H1 (cell line): ENCODE measurements around the gene HPD. TPM values are rescaled to one million over a fixed set of nuclear protein-coding genes. Genes with fewer than 3 reads are reported as not detected.
"Not testable (repeated sequence)": the region's sequence is repeated elsewhere in the genome, so short reads cannot be mapped to it uniquely, and the experiment has no call there.

Experiments used
- CTCF ChIA-PET: fragments of 300-600 bp; sonication (Branson Sonifier 250); formaldehyde crosslinking; loops from one replicate; lab custom pipeline; 2021; ENCODE audit not compliant: partially characterized antibody; lab: Charles Lee
- POLR2A ChIA-PET: fragments of 300-600 bp; sonication (Branson Sonifier 250); formaldehyde crosslinking; loops from one replicate; lab custom pipeline; 2021; ENCODE audit warnings: inconsistent platforms; ENCODE audit not compliant: partially characterized antibody; lab: Charles Lee
- DNase-seq, 2 experiments: peaks; one replicate each; pipeline versions ENCODE4 v3.0.0 to v3.0.0-alpha.2; 2010 to 2022; ENCODE audit warnings: low spot score in 2 of 2, low read depth in 1 of 2, mixed read lengths in 1 of 2
- FAIRE-seq: peaks from 2 replicates; lab custom pipeline; 2011; peaks lifted over from hg19 to GRCh38; lab: Jason Lieb, UNC
- H2AFZ ChIP-seq: 2 replicates; pipeline ENCODE4 v1.8.1; 2012; ENCODE audit warnings: low read length, inconsistent platforms
- H2AK5ac ChIP-seq: 2 replicates; pipeline ENCODE4 v1.6.1; 2013; ENCODE audit warnings: low read depth, low read length
- H2BK120ac ChIP-seq: replicated peaks from 2 replicates; pipeline ENCODE3; 2013; ENCODE audit warnings: low read depth, low read length, inconsistent platforms
- H2BK12ac ChIP-seq: 2 replicates; pipeline ENCODE4 v1.6.1; 2013; ENCODE audit warnings: low read depth, low read length
- H2BK15ac ChIP-seq: 2 replicates; pipeline ENCODE4 v1.6.1; 2013; ENCODE audit warnings: low read length
- H2BK20ac ChIP-seq: 2 replicates; pipeline ENCODE4 v1.6.1; 2013; ENCODE audit warnings: low read length
- H2BK5ac ChIP-seq: 2 replicates; pipeline ENCODE4 v1.6.1; 2013; ENCODE audit warnings: low read depth, low read length
- H3K14ac ChIP-seq: 2 replicates; pipeline ENCODE4 v1.6.1; 2013; ENCODE audit warnings: inconsistent platforms; ENCODE audit not compliant: insufficient read length
- H3K18ac ChIP-seq: 2 replicates; pipeline ENCODE4 v1.6.1; 2013; ENCODE audit warnings: low read length; ENCODE audit errors: extremely low read depth
- H3K23ac ChIP-seq: 2 replicates; pipeline ENCODE4 v1.6.1; 2013; ENCODE audit warnings: inconsistent platforms; ENCODE audit not compliant: insufficient read length
- H3K23me2 ChIP-seq: 2 replicates; pipeline ENCODE4 v1.6.1; 2013; ENCODE audit warnings: low read depth, low read length
- H3K27ac ChIP-seq: 2 replicates; pipeline ENCODE4 v1.6.1; 2011; ENCODE audit warnings: low read depth, low read length, inconsistent platforms
- H3K27me3 ChIP-seq, 4 experiments: replicated peaks in 1 of 4; 1 replicate in 1 of 4; 2 replicates in 3 of 4; pipeline versions ENCODE4 v1.6.1 to v1.8.1; 2011 to 2013; ENCODE audit warnings: low read length in 3 of 4, mild to moderate bottlenecking in 3 of 4, inconsistent platforms in 2 of 4, mixed read lengths in 2 of 4, moderate library complexity in 1 of 4; ENCODE audit not compliant: control insufficient read depth in 3 of 4, insufficient read depth in 3 of 4; ENCODE audit errors: extremely low read depth in 1 of 4
- H3K36me3 ChIP-seq, 4 experiments: 2 replicates each; pipeline versions ENCODE4 v1.6.1 to v1.8.1; 2011 to 2013; ENCODE audit warnings: mild to moderate bottlenecking in 4 of 4, low read length in 3 of 4, moderate library complexity in 2 of 4, control low read depth in 1 of 4, inconsistent platforms in 1 of 4; ENCODE audit not compliant: insufficient read depth in 4 of 4, control insufficient read depth in 2 of 4
- H3K4ac ChIP-seq: replicated peaks from 2 replicates; pipeline ENCODE3; 2013; ENCODE audit warnings: low read length, low read depth, mixed read lengths, inconsistent platforms; ENCODE audit not compliant: insufficient read length
- H3K4me1 ChIP-seq, 4 experiments: replicated peaks in 1 of 4; 1 replicate in 1 of 4; 2 replicates in 3 of 4; pipeline versions ENCODE4 v1.6.1 to v1.8.1; 2011 to 2013; ENCODE audit warnings: low read length in 3 of 4, inconsistent platforms in 2 of 4, mixed read lengths in 1 of 4; ENCODE audit not compliant: insufficient read depth in 4 of 4, control insufficient read depth in 3 of 4
- H3K4me2 ChIP-seq, 2 experiments: 2 replicates each; pipeline versions ENCODE4 v1.6.1 to v1.8.1; 2011 to 2013; ENCODE audit warnings: low read depth in 2 of 2, low read length in 2 of 2, control low read depth in 1 of 2, inconsistent platforms in 1 of 2, mild to moderate bottlenecking in 1 of 2; ENCODE audit not compliant: insufficient read depth in 1 of 2
- H3K4me3 ChIP-seq, 4 experiments: fragments of 200-600, 300-600 bp in 1 of 4; sonication (generic), shearing (Covaris generic), sonication (Bioruptor Twin) in 1 of 4; 2 replicates each; pipeline versions ENCODE4 v1.5.1 to v1.8.1; 2011 to 2016; ENCODE audit warnings: low read length in 4 of 4, low read depth in 3 of 4, control low read depth in 2 of 4, inconsistent platforms in 2 of 4, mild to moderate bottlenecking in 2 of 4, mixed read lengths in 1 of 4, moderate library complexity in 1 of 4; ENCODE audit not compliant: insufficient read depth in 2 of 4; ENCODE audit errors: extremely low read depth in 1 of 4
- H3K56ac ChIP-seq: replicated peaks from 2 replicates; pipeline ENCODE3; 2013; ENCODE audit warnings: low read depth, mild to moderate bottlenecking, mixed read lengths, low read length, inconsistent platforms; ENCODE audit not compliant: insufficient read length
- H3K79me1 ChIP-seq: 2 replicates; pipeline ENCODE4 v1.6.1; 2013; ENCODE audit warnings: low read depth, low read length, control low read depth
- H3K79me2 ChIP-seq, 2 experiments: 2 replicates each; pipeline versions ENCODE4 v1.6.1 to v1.8.1; 2012 to 2013; ENCODE audit warnings: low read length in 2 of 2, mild to moderate bottlenecking in 2 of 2, inconsistent platforms in 1 of 2; ENCODE audit not compliant: insufficient read depth in 2 of 2, control insufficient read depth in 1 of 2
- H3K9ac ChIP-seq, 4 experiments: replicated peaks in 1 of 4; 1 replicate in 1 of 4; 2 replicates in 3 of 4; pipeline versions ENCODE4 v1.6.1 to v1.8.1; 2011 to 2013; ENCODE audit warnings: low read depth in 3 of 4, low read length in 3 of 4, control low read depth in 2 of 4, mild to moderate bottlenecking in 2 of 4, moderate library complexity in 2 of 4, inconsistent platforms in 1 of 4; ENCODE audit errors: extremely low read depth in 1 of 4
- H3K9me3 ChIP-seq, 2 experiments: 2 replicates each; pipeline versions ENCODE4 v1.6.1 to v1.8.1; 2012 to 2013; ENCODE audit warnings: mild to moderate bottlenecking in 2 of 2, moderate library complexity in 2 of 2, control low read depth in 1 of 2, inconsistent platforms in 1 of 2, low read depth in 1 of 2, low read length in 1 of 2, mixed read lengths in 1 of 2; ENCODE audit not compliant: insufficient read depth in 2 of 2
- H4K20me1 ChIP-seq, 2 experiments: replicated peaks in 1 of 2; 2 replicates each; pipeline versions ENCODE3 to v1.8.1; 2011 to 2013; ENCODE audit warnings: inconsistent platforms in 2 of 2, low read length in 2 of 2, mild to moderate bottlenecking in 1 of 2; ENCODE audit not compliant: insufficient read depth in 2 of 2, control insufficient read depth in 1 of 2
- H4K5ac ChIP-seq: 2 replicates; pipeline ENCODE4 v1.6.1; 2013; ENCODE audit warnings: low read length, low read depth, mixed read lengths, inconsistent platforms; ENCODE audit not compliant: insufficient read length
- H4K8ac ChIP-seq: 2 replicates; pipeline ENCODE4 v1.8.0; 2013; ENCODE audit warnings: mild to moderate bottlenecking, moderate library complexity, low read length, inconsistent platforms; ENCODE audit not compliant: insufficient read depth; ENCODE audit errors: extremely low read depth
- H4K91ac ChIP-seq: replicated peaks from 2 replicates; pipeline ENCODE3; 2013; ENCODE audit warnings: low read length, mixed read lengths, inconsistent platforms; ENCODE audit not compliant: insufficient read length
- WGBS, 2 experiments: shearing (Covaris generic) in 1 of 2; methylation state at CpG; one replicate each; pipeline versions ENCODE4 v1.1.6 to v1.1.7; 2013 to 2015; ENCODE audit warnings: low lambda C conversion rate in 2 of 2, mixed read lengths in 2 of 2, inconsistent platforms in 1 of 2, low coverage in 1 of 2, missing lambda C conversion rate in 1 of 2; ENCODE audit not compliant: insufficient replicate concordance in 2 of 2, insufficient coverage in 1 of 2, insufficient read length in 1 of 2; ENCODE audit errors: extremely low coverage in 1 of 2, missing lambda C conversion rate in 1 of 2; 5-methylcytosine and 5-hydroxymethylcytosine counted together
- polyA plus RNA-seq, 7 experiments: library from polyadenylated mRNA; depleted of rRNA in 3 of 7; stranded (reverse) in 5 of 7; unstranded in 2 of 7; fragments of >200 nt in 5 of 7; fragments of 200-250 nt in 2 of 7; gene quantifications; 1 replicate in 5 of 7; 2 replicates in 1 of 7; 4 replicates in 1 of 7; pipeline versions ENCODE4 v1.2.1 to v1.2.3, GENCODE V29; 2011 to 2013; ENCODE audit warnings: missing spikeins in 2 of 7, mixed read lengths in 2 of 7
- total RNA-seq: library from RNA; stranded (reverse); fragmentation: NEBNext Ultra II Directional; extraction: Animal tissue kit (Norgen Biotek cat#: 25700); gene quantifications from 2 replicates; pipeline ENCODE4 v1.2.1, GENCODE V29; 2021

HPD gene
- total and polyA plus RNA-seq, 2 of the 8 experiments (the other 6 are each of a cell fraction or from before 2014, with no cell fraction given), result 0.48 to 0.56 TPM

DNA sequence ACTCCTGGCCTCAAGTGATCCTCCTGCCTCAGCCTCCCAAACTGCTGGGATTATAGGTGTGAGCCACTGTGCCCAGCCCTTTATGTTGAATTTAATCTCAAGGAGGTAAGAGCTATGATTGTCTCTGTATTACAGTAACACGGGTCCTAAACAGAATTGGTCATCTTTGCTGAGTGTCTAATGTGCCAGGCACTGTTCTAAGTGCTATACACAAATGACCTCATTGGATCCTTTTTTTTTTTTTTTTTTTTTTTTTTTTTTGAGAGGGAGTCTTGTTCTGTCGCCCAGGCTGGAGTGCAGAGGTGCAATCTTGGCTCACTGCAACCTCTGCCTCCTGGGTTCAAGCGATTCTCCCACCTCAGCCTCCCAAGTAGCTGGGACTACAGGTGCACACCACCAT, 6.3 kb downstream of the HPD start:
- POLR2A ChIA-PET, result interaction anchor here (0.8 to 1.9 kb wide), 2 partner anchors 11 to 134 kb away, joined by 3 to 5 read pairs; no protein-coding TSS in a partner anchor
- not testable (repeated sequence) for H2BK12ac ChIP-seq, H3K27me3 ChIP-seq, H2AFZ ChIP-seq, H2BK20ac ChIP-seq, H3K23me2 ChIP-seq, FAIRE-seq, H3K79me2 ChIP-seq, H3K18ac ChIP-seq, H3K4ac ChIP-seq, H2BK15ac ChIP-seq, H4K91ac ChIP-seq, H4K8ac ChIP-seq, H3K9me3 ChIP-seq, H2BK5ac ChIP-seq, H3K79me1 ChIP-seq, H4K5ac ChIP-seq, H3K27ac ChIP-seq, H4K20me1 ChIP-seq, H3K4me1 ChIP-seq, H3K4me3 ChIP-seq, H3K56ac ChIP-seq, H3K9ac ChIP-seq, H2AK5ac ChIP-seq, H3K4me2 ChIP-seq, H2BK120ac ChIP-seq, DNase-seq, H3K23ac ChIP-seq, H3K14ac ChIP-seq, H3K36me3 ChIP-seq
- CTCF ChIA-PET, result interaction anchor here (1.0 to 1.1 kb wide), 3 partner anchors 17 to 58 kb away, joined by 3 to 4 read pairs (median 3); no protein-coding TSS in a partner anchor
- WGBS, 2 experiments, result 60% methylated on average over 3 of the region's 3 CpGs; no CpG with 5 or more reads in 1 of the 2 experiments
